Measurements from ENCODE around the gene EFHC1.

EFHC1 gene

DNA sequence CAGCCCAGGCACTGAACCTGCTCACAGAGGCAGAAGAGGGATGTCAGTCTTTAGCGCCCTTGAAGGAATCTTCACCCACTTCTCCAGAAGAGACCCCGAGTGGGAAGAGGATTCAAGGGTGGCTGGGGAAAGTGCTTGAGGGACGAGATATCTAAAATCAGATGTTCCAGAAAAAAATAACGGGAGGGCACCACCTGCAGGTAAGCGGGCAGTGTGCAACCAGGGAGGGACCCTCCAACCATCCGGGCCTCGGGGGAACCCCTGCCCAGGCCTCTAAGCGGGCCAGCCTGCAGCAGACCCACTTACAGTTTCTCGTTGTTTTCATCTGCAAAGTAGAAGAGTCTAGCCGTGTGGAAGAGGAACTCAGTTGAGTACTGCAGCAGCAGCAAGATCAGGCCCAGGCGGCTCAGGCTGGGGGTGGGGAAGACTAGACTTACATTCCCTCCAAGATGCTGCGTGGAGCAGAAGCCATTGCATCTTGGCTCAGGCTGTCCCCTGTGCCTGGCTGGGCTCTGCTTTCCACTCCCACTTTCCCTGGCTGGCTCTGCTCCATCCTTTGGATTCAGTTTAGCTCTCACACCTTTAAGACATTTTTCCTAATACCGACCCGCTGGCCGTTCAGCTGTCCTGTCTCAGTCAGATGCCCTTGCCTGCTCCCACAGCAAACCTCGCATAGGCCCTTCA is 85.7 kb downstream of the EFHC1 start:
- H4K20me1 ChIP-seq (ENCODE audit: control insufficient read depth, insufficient read depth, low read depth, low read length): no peaks in the 10 kb centered on the region
- H3K27me3 ChIP-seq (ENCODE audit: control insufficient read depth, low read length): no peaks in the 10 kb centered on the region
- H3K9me3 ChIP-seq (ENCODE audit: control insufficient read depth, insufficient read depth, low read length): no peaks in the 10 kb centered on the region
- TF ChIP-seq EZH2phosphoT487 (IDR thresholded peaks at IDR 0.05; ENCODE audit: borderline replicate concordance, low read length): no peak
- TF ChIP-seq, protein P1, sequence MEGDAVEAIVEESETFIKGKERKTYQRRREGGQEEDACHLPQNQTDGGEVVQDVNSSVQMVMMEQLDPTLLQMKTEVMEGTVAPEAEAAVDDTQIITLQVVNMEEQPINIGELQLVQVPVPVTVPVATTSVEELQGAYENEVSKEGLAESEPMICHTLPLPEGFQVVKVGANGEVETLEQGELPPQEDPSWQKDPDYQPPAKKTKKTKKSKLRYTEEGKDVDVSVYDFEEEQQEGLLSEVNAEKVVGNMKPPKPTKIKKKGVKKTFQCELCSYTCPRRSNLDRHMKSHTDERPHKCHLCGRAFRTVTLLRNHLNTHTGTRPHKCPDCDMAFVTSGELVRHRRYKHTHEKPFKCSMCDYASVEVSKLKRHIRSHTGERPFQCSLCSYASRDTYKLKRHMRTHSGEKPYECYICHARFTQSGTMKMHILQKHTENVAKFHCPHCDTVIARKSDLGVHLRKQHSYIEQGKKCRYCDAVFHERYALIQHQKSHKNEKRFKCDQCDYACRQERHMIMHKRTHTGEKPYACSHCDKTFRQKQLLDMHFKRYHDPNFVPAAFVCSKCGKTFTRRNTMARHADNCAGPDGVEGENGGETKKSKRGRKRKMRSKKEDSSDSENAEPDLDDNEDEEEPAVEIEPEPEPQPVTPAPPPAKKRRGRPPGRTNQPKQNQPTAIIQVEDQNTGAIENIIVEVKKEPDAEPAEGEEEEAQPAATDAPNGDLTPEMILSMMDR (IDR thresholded peaks at IDR 0.05; ENCODE audit: low read depth, low read length, poor library complexity, severe bottlenecking): peak; percentile 35
- no peak overlapping the region for H3K4me2 ChIP-seq (ENCODE audit: low read length)
- no peaks in the 10 kb centered on the region for H3K4me1 ChIP-seq (ENCODE audit: control insufficient read depth, low read length)
- H3F3A ChIP-seq (ENCODE audit: control insufficient read depth, insufficient read depth): no peaks in the 10 kb centered on the region
- no peak overlapping the region for H3K27ac ChIP-seq (ENCODE audit: low read depth, low read length)
- no peaks in the 10 kb centered on the region for H3K79me2 ChIP-seq (ENCODE audit: control insufficient read depth, low read length)
- no peaks in the 10 kb centered on the region for H3K36me3 ChIP-seq (ENCODE audit: control insufficient read depth, low read length)
- no peaks in the 10 kb centered on the region for H3K9me2 ChIP-seq (replicated peaks; ENCODE audit: control insufficient read depth, low read length)
- H3K4me3 ChIP-seq (ENCODE audit: low read length): no peak overlapping the region

DNA sequence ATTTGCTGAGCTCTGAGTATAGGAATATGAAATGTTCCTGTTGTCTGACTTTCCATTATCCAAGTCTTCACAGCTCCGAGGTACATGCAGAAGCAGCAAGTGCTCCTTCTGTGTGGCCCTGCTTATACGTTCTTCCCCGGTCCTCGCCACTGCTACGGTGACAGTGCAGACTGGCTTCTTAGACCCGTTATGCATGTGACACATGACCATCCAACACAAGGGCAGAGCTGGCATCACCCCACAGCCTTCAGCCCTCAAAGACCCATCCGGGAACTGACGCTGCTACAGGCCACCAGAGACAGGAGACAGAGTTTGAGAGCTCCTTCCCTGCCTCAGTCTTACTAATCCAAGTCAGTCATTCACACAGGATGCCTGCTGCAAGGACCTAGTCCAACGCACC is 86.3 kb downstream of the EFHC1 start:
- no peak overlapping the region for H3K4me2 ChIP-seq (ENCODE audit: low read length)
- no peaks in the 10 kb centered on the region for H3K79me2 ChIP-seq (ENCODE audit: control insufficient read depth, low read length)
- H4K20me1 ChIP-seq (ENCODE audit: control insufficient read depth, insufficient read depth, low read depth, low read length): no peaks in the 10 kb centered on the region
- no peak overlapping the region for H3K27ac ChIP-seq (ENCODE audit: low read depth, low read length)
- H3F3A ChIP-seq (ENCODE audit: control insufficient read depth, insufficient read depth): no peaks in the 10 kb centered on the region
- no peaks in the 10 kb centered on the region for H3K9me3 ChIP-seq (ENCODE audit: control insufficient read depth, insufficient read depth, low read length)
- H3K4me1 ChIP-seq (ENCODE audit: control insufficient read depth, low read length): no peaks in the 10 kb centered on the region
- no peaks in the 10 kb centered on the region for H3K36me3 ChIP-seq (ENCODE audit: control insufficient read depth, low read length)
- TF ChIP-seq, protein P1 (IDR thresholded peaks at IDR 0.05; ENCODE audit: low read depth, low read length, poor library complexity, severe bottlenecking): no peak
- no peak for TF ChIP-seq EZH2phosphoT487 (IDR thresholded peaks at IDR 0.05; ENCODE audit: borderline replicate concordance, low read length)
- no peaks in the 10 kb centered on the region for H3K27me3 ChIP-seq (ENCODE audit: control insufficient read depth, low read length)
- no peak overlapping the region for H3K4me3 ChIP-seq (ENCODE audit: low read length)
- H3K9me2 ChIP-seq (replicated peaks; ENCODE audit: control insufficient read depth, low read length): no peaks in the 10 kb centered on the region

DNA sequence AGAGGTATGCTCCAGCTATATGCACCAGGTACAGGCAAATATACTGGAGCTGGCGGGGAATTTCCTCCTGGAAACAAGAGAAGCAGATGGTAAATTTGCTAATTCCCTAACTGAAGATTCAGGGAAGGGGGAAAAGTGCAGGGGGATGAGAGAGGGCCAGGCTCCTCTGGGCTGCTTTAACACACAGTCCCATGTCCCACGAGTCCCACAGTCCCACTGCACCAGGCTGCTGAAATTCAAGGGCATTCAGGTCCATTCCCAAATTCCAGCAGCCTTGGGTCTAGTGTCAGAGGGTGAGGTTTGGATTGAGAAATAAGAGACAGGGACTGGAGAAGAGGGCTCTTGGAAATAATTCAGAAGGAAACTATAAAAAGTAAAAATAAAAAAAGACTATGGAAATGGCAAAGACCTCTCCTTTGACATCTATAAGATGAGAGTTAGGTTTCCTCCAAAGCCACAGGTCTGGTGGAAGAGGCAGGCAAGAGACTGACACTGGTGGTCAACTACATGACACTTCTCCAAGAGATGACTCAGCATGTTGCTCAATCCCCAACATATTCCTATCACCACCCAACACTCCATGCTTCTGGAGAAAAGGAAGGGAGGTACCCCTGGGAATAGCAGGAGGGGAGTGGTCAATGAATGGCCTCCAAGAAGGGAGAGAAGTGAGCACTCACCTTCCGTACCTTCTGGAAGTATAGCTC is 87.6 kb downstream of the EFHC1 start:
- no peaks in the 10 kb centered on the region for H3K4me1 ChIP-seq (ENCODE audit: control insufficient read depth, low read length)
- no peaks in the 10 kb centered on the region for H3K27me3 ChIP-seq (ENCODE audit: control insufficient read depth, low read length)
- H4K20me1 ChIP-seq (ENCODE audit: control insufficient read depth, insufficient read depth, low read depth, low read length): no peaks in the 10 kb centered on the region
- H3K27ac ChIP-seq (ENCODE audit: low read depth, low read length): no peak overlapping the region
- H3F3A ChIP-seq (ENCODE audit: control insufficient read depth, insufficient read depth): no peaks in the 10 kb centered on the region
- no peaks in the 10 kb centered on the region for H3K9me3 ChIP-seq (ENCODE audit: control insufficient read depth, insufficient read depth, low read length)
- no peaks in the 10 kb centered on the region for H3K79me2 ChIP-seq (ENCODE audit: control insufficient read depth, low read length)
- no peak overlapping the region for H3K4me2 ChIP-seq (ENCODE audit: low read length)
- H3K4me3 ChIP-seq (ENCODE audit: low read length): no peak overlapping the region
- no peaks in the 10 kb centered on the region for H3K9me2 ChIP-seq (replicated peaks; ENCODE audit: control insufficient read depth, low read length)
- TF ChIP-seq, protein P1 (IDR thresholded peaks at IDR 0.05; ENCODE audit: low read depth, low read length, poor library complexity, severe bottlenecking): no peak
- no peak for TF ChIP-seq EZH2phosphoT487 (IDR thresholded peaks at IDR 0.05; ENCODE audit: borderline replicate concordance, low read length)
- no peaks in the 10 kb centered on the region for H3K36me3 ChIP-seq (ENCODE audit: control insufficient read depth, low read length)

Measured in DOHH2 (cell line).